OCI-LY7 (cell line): Measurements from ENCODE around the gene ADGRF3.

Source experiments
- CTCF ChIP-seq: fragments of 200-600 bp; sonication (generic); conservative IDR thresholded peaks from 2 replicates; pipeline ENCODE4 v1.5.1; 2014; ENCODE audit warnings: mild to moderate bottlenecking, antibody characterized with exemption, low read length, moderate library complexity, mixed read lengths
- EZH2phosphoT487 ChIP-seq: fragments of 200-600 bp; sonication (generic); IDR thresholded peaks from 2 replicates; pipeline ENCODE4 v1.6.1; 2018; ENCODE audit warnings: low read depth, borderline replicate concordance, mild to moderate bottlenecking, mixed run types, antibody characterized with exemption, low read length, moderate library complexity, mixed read lengths

- no peak for TF ChIP-seq CTCF
- TF ChIP-seq EZH2phosphoT487: no peak
Measured at GRCh38 chr2:26292646-26293045, 53.9 kb downstream of the ADGRF3 start.
